ENCODE data around the gene WSCD2. TPM values are rescaled to one million over a fixed set of nuclear protein-coding genes. Genes with fewer than 3 reads are reported as not detected.

The WSCD2 gene
- total RNA-seq, 1 donor from 2014 or later = 0.86 TPM

DNA sequence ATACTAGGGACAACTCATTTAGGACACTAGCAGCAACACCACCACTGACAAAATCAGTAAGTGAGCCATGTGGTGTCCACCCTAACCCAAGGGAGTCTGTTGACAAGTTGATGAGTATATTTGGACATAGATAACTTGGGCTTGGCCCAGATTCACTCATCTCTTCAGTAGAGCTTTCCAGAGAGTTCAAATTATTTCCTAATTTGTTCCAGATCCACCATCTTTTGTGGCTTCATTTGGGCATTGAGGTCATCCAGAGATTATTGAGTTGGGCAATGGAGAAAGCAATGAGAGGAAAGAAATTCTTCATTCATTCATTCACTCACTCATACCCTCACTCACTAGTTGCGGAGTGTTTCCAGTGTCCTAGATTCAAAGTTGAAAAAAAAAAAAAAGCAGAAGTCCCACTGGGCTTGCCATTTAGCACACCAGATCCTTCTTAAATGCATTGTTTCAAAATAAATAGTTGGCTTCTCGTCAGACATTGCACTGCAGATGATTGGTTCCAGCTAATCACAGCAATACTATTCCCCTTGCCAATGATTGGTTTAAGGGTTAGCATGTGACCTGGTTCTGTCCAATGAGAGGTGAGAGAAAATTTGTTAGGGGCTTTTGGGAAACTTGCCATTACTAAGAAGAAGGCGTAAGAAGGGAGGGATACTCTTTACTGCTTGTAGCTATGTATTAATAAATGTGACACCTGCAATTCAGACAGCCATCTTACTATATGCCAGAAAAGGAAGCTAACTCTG, 31.8 kb upstream of the WSCD2 start:
- TF ChIP-seq, protein P1, sequence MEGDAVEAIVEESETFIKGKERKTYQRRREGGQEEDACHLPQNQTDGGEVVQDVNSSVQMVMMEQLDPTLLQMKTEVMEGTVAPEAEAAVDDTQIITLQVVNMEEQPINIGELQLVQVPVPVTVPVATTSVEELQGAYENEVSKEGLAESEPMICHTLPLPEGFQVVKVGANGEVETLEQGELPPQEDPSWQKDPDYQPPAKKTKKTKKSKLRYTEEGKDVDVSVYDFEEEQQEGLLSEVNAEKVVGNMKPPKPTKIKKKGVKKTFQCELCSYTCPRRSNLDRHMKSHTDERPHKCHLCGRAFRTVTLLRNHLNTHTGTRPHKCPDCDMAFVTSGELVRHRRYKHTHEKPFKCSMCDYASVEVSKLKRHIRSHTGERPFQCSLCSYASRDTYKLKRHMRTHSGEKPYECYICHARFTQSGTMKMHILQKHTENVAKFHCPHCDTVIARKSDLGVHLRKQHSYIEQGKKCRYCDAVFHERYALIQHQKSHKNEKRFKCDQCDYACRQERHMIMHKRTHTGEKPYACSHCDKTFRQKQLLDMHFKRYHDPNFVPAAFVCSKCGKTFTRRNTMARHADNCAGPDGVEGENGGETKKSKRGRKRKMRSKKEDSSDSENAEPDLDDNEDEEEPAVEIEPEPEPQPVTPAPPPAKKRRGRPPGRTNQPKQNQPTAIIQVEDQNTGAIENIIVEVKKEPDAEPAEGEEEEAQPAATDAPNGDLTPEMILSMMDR (IDR thresholded peaks at IDR 0.05) = no peak
- Mint-ChIP-seq H3K4me3 (ENCODE audit: unreplicated experiment) (no peak overlapping the region), H3K36me3 (ENCODE audit: unreplicated experiment) (no peaks in the 10 kb centered on the region), H3K4me1 (ENCODE audit: unreplicated experiment) (no peaks in the 10 kb centered on the region), H3K27ac (ENCODE audit: unreplicated experiment) (no peak overlapping the region), H3K9me3 (ENCODE audit: unreplicated experiment) (no peaks in the 10 kb centered on the region), H3K27me3 (ENCODE audit: unreplicated experiment) (no peaks in the 10 kb centered on the region)
- DNase-seq (ENCODE audit: extremely low spot score, unreplicated experiment) = no peak

DNA sequence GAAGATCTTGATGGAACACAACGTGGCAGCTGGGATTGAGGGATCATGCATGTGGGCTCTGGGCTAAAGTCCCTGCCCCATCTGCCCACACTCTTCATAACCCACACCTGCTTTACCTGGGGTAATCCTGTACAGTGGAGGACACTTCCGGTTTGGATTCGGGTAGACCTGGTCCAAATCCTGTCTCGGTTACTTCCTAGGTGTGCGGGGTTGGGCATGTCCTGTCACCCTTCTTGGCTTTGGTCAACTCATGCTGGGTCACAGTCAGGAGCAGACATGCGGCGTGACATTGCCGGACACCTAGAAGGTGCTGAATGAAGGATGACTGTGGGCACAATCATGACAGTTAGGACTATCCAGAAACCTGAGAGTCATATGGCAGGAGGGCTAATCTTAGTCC, 30.7 kb upstream of the WSCD2 start:
- Mint-ChIP-seq H3K4me1 (ENCODE audit: unreplicated experiment) (no peaks in the 10 kb centered on the region), H3K36me3 (ENCODE audit: unreplicated experiment) (no peaks in the 10 kb centered on the region), H3K27ac (ENCODE audit: unreplicated experiment) (no peak overlapping the region), H3K9me3 (ENCODE audit: unreplicated experiment) (no peaks in the 10 kb centered on the region), H3K4me3 (ENCODE audit: unreplicated experiment) (no peak overlapping the region), H3K27me3 (ENCODE audit: unreplicated experiment) (no peaks in the 10 kb centered on the region)
- no peak for DNase-seq (ENCODE audit: extremely low spot score, unreplicated experiment)
- TF ChIP-seq, protein P1 (IDR thresholded peaks at IDR 0.05) = no peak

DNA sequence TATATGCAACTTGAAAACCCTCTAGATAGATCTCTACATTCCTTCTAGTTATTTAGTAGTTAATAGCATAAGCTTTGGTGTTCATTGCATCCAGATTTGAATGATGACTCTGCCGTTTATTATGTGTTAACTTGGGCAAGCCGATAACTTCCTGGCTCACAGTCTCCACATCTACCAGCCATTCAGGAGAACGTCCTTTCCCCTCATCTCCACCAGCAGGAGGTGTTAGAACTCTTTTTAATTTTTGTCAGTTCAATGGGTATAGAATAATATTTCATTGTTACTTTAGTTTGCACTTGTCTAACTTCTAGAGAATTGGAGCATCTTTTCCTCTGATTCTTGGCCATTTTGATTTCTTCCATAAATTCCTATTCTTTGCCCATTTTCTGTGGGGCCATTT, 30.0 kb upstream of the WSCD2 start:
- H3K4me1 Mint-ChIP-seq (ENCODE audit: unreplicated experiment) = no peaks in the 10 kb centered on the region

DNA sequence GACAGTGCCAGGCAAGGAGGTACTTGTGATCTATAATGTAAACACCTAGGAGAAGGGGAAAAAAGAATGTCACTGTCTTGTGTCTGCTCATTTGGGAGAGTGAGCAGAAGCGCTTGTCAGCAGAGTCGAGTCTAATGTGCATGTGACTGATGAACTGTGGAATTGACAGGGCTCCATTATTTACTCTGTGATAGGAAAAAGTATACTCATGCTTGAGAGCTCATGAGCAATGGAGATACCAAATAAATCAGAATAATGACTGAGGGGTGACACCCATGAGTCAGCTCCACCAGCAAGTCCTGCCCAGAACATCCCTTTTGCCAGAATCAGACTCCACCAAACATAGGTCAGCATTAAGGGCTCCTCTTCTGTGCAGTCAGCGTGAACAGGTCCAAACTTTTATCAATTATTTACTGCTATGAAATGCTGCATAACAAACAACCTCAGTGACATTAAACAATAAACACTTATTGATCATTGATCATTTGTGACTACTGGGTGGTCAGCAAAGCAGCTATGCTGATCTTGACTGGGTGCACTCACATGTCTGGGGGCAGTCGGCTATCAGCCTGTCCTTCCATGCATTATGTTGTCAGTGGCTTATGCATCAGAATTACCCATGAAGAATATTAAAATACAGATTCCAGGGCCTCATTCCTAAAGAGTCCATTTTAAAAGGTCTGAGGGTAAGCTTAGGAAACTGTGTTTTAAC, 29.2 kb upstream of the WSCD2 start:
- Mint-ChIP-seq H3K36me3 (ENCODE audit: unreplicated experiment) (no peaks in the 10 kb centered on the region), H3K9me3 (ENCODE audit: unreplicated experiment) (no peaks in the 10 kb centered on the region), H3K27ac (ENCODE audit: unreplicated experiment) (no peak overlapping the region), H3K4me1 (ENCODE audit: unreplicated experiment) (no peaks in the 10 kb centered on the region), H3K4me3 (ENCODE audit: unreplicated experiment) (no peak overlapping the region), H3K27me3 (ENCODE audit: unreplicated experiment) (no peaks in the 10 kb centered on the region)
- no peak for DNase-seq (ENCODE audit: extremely low spot score, unreplicated experiment)
- TF ChIP-seq, protein P1 (IDR thresholded peaks at IDR 0.05) = no peak

More for the DNA sequence above, 30.0 kb upstream of the WSCD2 start:
- no peaks in the 10 kb centered on the region for H3K9me3 Mint-ChIP-seq (ENCODE audit: unreplicated experiment)
- H3K27me3 Mint-ChIP-seq (ENCODE audit: unreplicated experiment) = no peaks in the 10 kb centered on the region
- H3K27ac Mint-ChIP-seq (ENCODE audit: unreplicated experiment) = no peak overlapping the region
- no peak overlapping the region for H3K4me3 Mint-ChIP-seq (ENCODE audit: unreplicated experiment)
- H3K36me3 Mint-ChIP-seq (ENCODE audit: unreplicated experiment) = no peaks in the 10 kb centered on the region
- TF ChIP-seq, protein P1 (IDR thresholded peaks at IDR 0.05) = peak; percentile 46
- no peak for DNase-seq (ENCODE audit: extremely low spot score, unreplicated experiment)

DNA sequence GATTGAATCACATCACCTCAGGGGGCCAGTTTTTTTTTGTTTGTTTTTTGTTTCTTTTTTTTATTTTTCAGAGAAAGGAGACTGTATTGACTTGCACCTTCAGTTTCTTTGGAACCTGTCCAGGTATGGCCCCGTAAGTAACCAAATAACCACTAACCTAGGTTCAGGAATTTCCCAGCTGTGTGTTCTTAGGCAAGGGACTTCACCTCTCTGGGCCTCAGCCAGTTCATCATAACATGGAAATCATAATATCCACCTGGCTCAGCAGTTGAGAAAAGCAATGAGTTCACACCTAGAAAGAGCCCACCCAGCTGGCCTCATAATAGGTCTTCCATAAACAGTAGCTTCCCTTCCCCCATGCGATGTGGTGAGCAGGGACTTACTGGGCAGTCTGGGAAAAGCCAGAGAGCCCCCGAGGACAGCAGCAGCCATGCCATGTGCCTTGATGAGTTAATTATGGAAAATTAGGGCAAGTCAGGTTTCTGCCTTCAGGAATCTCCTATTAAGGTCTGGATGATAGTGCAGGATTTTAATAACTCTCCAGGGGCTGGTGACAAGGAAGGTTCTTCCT, 27.4 kb upstream of the WSCD2 start:
- no peak overlapping the region for H3K27ac Mint-ChIP-seq (ENCODE audit: unreplicated experiment)
- no peaks in the 10 kb centered on the region for H3K4me1 Mint-ChIP-seq (ENCODE audit: unreplicated experiment)
- no peaks in the 10 kb centered on the region for H3K36me3 Mint-ChIP-seq (ENCODE audit: unreplicated experiment)
- no peaks in the 10 kb centered on the region for H3K9me3 Mint-ChIP-seq (ENCODE audit: unreplicated experiment)
- H3K27me3 Mint-ChIP-seq (ENCODE audit: unreplicated experiment) = no peaks in the 10 kb centered on the region
- H3K4me3 Mint-ChIP-seq (ENCODE audit: unreplicated experiment) = no peak overlapping the region
- TF ChIP-seq, protein P1 (IDR thresholded peaks at IDR 0.05) = no peak
- DNase-seq (ENCODE audit: extremely low spot score, unreplicated experiment) = no peak

All from osteocyte (in vitro differentiated cells).